GM23338 (cell line): Measurements from ENCODE around the gene GSG1L. TPM values are rescaled to one million over a fixed set of nuclear protein-coding genes. Genes with fewer than 3 reads are reported as not detected.
"Not testable (repeated sequence)": the region's sequence is repeated elsewhere in the genome, so short reads cannot be mapped to it uniquely, and the experiment has no call there.

Source experiments
- ATAC-seq: fragments of 200-7000 bp; cut with Tn5 transposase; 3 replicates; pipeline ENCODE4 v1.9.1; 2020
- DNase-seq: peaks from one replicate; pipeline ENCODE4 v3.0.0-alpha.2; 2015; ENCODE audit warnings: low spot score
- H2AFZ ChIP-seq: fragments of 200-600 bp; sonication (generic); 2 replicates; pipeline ENCODE4 v1.8.0; 2016; ENCODE audit warnings: antibody characterized with exemption, mild to moderate bottlenecking, moderate library complexity
- H3F3A ChIP-seq: fragments of 200-600 bp; sonication (generic); replicated peaks from 2 replicates; pipeline ENCODE4 v1.8.0; 2017; ENCODE audit warnings: antibody characterized with exemption, mixed run types, low read depth
- H3K27ac ChIP-seq: fragments of 200-600 bp; sonication (generic); 2 replicates; pipeline ENCODE4 v1.6.1; 2016; ENCODE audit warnings: low read depth
- H3K27me3 ChIP-seq: fragments of 200-600 bp; sonication (generic); 2 replicates; pipeline ENCODE4 v1.8.0; 2016; ENCODE audit warnings: mild to moderate bottlenecking, mixed run types, moderate library complexity; ENCODE audit not compliant: insufficient read depth
- H3K36me3 ChIP-seq: fragments of 200-600 bp; sonication (generic); 2 replicates; pipeline ENCODE4 v1.8.0; 2016; ENCODE audit warnings: mild to moderate bottlenecking; ENCODE audit not compliant: insufficient read depth
- H3K4me1 ChIP-seq: fragments of 200-600 bp; sonication (generic); 2 replicates; pipeline ENCODE4 v1.8.0; 2016; ENCODE audit warnings: mild to moderate bottlenecking, moderate library complexity; ENCODE audit not compliant: insufficient read depth
- H3K4me2 ChIP-seq: fragments of 200-600 bp; sonication (generic); 2 replicates; pipeline ENCODE4 v1.7.1; 2017; ENCODE audit warnings: mixed run types
- H3K4me3 ChIP-seq: fragments of 200-600 bp; sonication (generic); 2 replicates; pipeline ENCODE4 v1.6.1; 2016; ENCODE audit warnings: mixed run types
- H3K79me2 ChIP-seq: fragments of 200-600 bp; sonication (generic); replicated peaks from 2 replicates; pipeline ENCODE4 v1.8.0; 2017; ENCODE audit warnings: mild to moderate bottlenecking; ENCODE audit not compliant: insufficient read depth
- H3K9me2 ChIP-seq: fragments of 200-600 bp; sonication (generic); 2 replicates; pipeline ENCODE4 v1.8.0; 2017; ENCODE audit not compliant: insufficient read depth
- H4K20me1 ChIP-seq: fragments of 200-600 bp; sonication (generic); replicated peaks from 2 replicates; pipeline ENCODE4 v1.8.0; 2017; ENCODE audit warnings: mild to moderate bottlenecking; ENCODE audit not compliant: insufficient read depth
- H3K27ac Mint-ChIP-seq: 2 replicates; pipeline ENCODE4 v1.8.0; 2020; ENCODE audit warnings: inconsistent platforms, mild to moderate bottlenecking, moderate library complexity, mixed read lengths
- H3K27me3 Mint-ChIP-seq: 3 replicates; pipeline ENCODE4 v1.8.0; 2022; ENCODE audit warnings: low read depth, mild to moderate bottlenecking, moderate library complexity, mixed read lengths, inconsistent platforms; ENCODE audit not compliant: insufficient read depth, poor library complexity
- H3K36me3 Mint-ChIP-seq: 3 replicates; pipeline ENCODE4 v1.8.0; 2021; ENCODE audit warnings: low read depth, mild to moderate bottlenecking, inconsistent platforms, moderate library complexity, mixed read lengths
- H3K4me1 Mint-ChIP-seq: 3 replicates; pipeline ENCODE4 v1.8.0; 2020; ENCODE audit warnings: mild to moderate bottlenecking, inconsistent platforms, mixed read lengths
- H3K4me3 Mint-ChIP-seq: 3 replicates; pipeline ENCODE4 v1.8.0; 2021; ENCODE audit warnings: moderate library complexity, mild to moderate bottlenecking, inconsistent platforms, mixed read lengths
- H3K9me3 Mint-ChIP-seq: 3 replicates; pipeline ENCODE4 v1.8.0; 2020; ENCODE audit warnings: moderate library complexity, mild to moderate bottlenecking, inconsistent platforms, mixed read lengths
- CREB1 ChIP-seq: fragments of 250-450 bp; sonication (Bioruptor Pico); IDR thresholded peaks from 2 replicates; pipeline ENCODE4 v1.5.0; 2020; ENCODE audit warnings: low read depth, mild to moderate bottlenecking, moderate library complexity
- CTCF ChIP-seq, 2 experiments: fragments of 200-600 bp in 1 of 2; sonication (generic) in 1 of 2; conservative IDR thresholded peaks; 2 replicates each; pipeline versions ENCODE4 v1.5.1 to v1.6.1; 2016 to 2017; ENCODE audit warnings: antibody characterized with exemption in 2 of 2, low read depth in 2 of 2, mild to moderate bottlenecking in 2 of 2, moderate library complexity in 1 of 2
- ETS1 ChIP-seq: IDR thresholded peaks from 2 replicates; pipeline ENCODE4 v1.6.1; 2016; ENCODE audit warnings: antibody characterized with exemption
- EZH2 ChIP-seq: fragments of 200-600 bp; sonication (generic); IDR thresholded peaks from one replicate; pipeline ENCODE4 v1.8.0; 2017; ENCODE audit warnings: antibody characterized with exemption, mild to moderate bottlenecking, low read depth; ENCODE audit not compliant: unreplicated experiment
- EZH2phosphoT487 ChIP-seq: fragments of 200-600 bp; sonication (generic); IDR thresholded peaks from one replicate; pipeline ENCODE4 v1.8.1; 2018; ENCODE audit warnings: antibody characterized with exemption; ENCODE audit not compliant: unreplicated experiment
- JUNB ChIP-seq: IDR thresholded peaks from one replicate; pipeline ENCODE4 v1.6.1; 2016; ENCODE audit warnings: antibody characterized with exemption; ENCODE audit not compliant: unreplicated experiment
- NANOG ChIP-seq: IDR thresholded peaks from 2 replicates; pipeline ENCODE4 v1.6.1; 2016; ENCODE audit warnings: antibody characterized with exemption, borderline replicate concordance
- POLR2AphosphoS5 ChIP-seq: IDR thresholded peaks from 2 replicates; pipeline ENCODE4 v1.6.1; 2016; ENCODE audit warnings: antibody characterized with exemption, low read depth
- REST ChIP-seq: IDR thresholded peaks from one replicate; pipeline ENCODE4 v1.6.1; 2018; ENCODE audit warnings: antibody characterized with exemption; ENCODE audit not compliant: unreplicated experiment
- STAT1 ChIP-seq: IDR thresholded peaks from one replicate; pipeline ENCODE4 v1.6.1; 2016; ENCODE audit warnings: antibody characterized with exemption; ENCODE audit not compliant: unreplicated experiment
- ZNF114 ChIP-seq: fragments of 250-450 bp; sonication (Bioruptor Pico); IDR thresholded peaks from 2 replicates; pipeline ENCODE4 v1.5.0; 2020; ENCODE audit warnings: mild to moderate bottlenecking, moderate library complexity
- ZNF331 ChIP-seq: fragments of 250-450 bp; sonication (Bioruptor Pico); IDR thresholded peaks from 2 replicates; pipeline ENCODE4 v1.5.0; 2020; ENCODE audit warnings: low read depth, mild to moderate bottlenecking, moderate library complexity
- polyA plus RNA-seq: library from polyadenylated mRNA; unstranded; fragments of >200 nt; fragmentation: Nextera tagmentation; extraction: Ambion mirVana; gene quantifications from 2 replicates; pipeline ENCODE4 v1.2.1, GENCODE V29; 2016
- total RNA-seq: library from RNA; depleted of rRNA; stranded (reverse); fragments of >200 nt; shearing (Covaris generic); gene quantifications from 2 replicates; pipeline ENCODE4 v1.2.3, GENCODE V29; 2014

GSG1L gene
- total and polyA plus RNA-seq, 2 experiments from 2014 or later = 0.36 to 0.63 TPM

GRCh38 chr16:27872627-27873026 lies 190.9 kb downstream of the GSG1L start:
- not testable (repeated sequence) for H4K20me1 ChIP-seq, H3K79me2 ChIP-seq, H3K27ac ChIP-seq, H3K4me1 Mint-ChIP-seq, H2AFZ ChIP-seq, H3K4me2 ChIP-seq, H3K4me1 ChIP-seq, H3K27me3 ChIP-seq, ATAC-seq, H3K4me3 ChIP-seq, DNase-seq, H3K9me2 ChIP-seq, H3K27ac Mint-ChIP-seq, H3K36me3 ChIP-seq, H3K4me3 Mint-ChIP-seq, H3F3A ChIP-seq
- H3K27me3 Mint-ChIP-seq = peaks cover 15% of the 10 kb centered on the region
- H3K9me3 Mint-ChIP-seq = peaks cover 69% of the 10 kb centered on the region
- H3K36me3 Mint-ChIP-seq = peaks cover 20% of the 10 kb centered on the region

GRCh38 chr16:27870116-27870798 lies 193.3 kb downstream of the GSG1L start:
- no peak overlapping the region for H3K27ac ChIP-seq
- no peak overlapping the region for H3K4me3 Mint-ChIP-seq
- H3K4me1 Mint-ChIP-seq = no peaks in the 10 kb centered on the region; the same call in 2 of the 3 replicates
- DNase-seq = no peak
- no peak for ATAC-seq
- H3K27me3 Mint-ChIP-seq = peaks cover 6% of the 10 kb centered on the region
- no peaks in the 10 kb centered on the region for H3K4me1 ChIP-seq
- peaks cover 5% of the 10 kb centered on the region; the same call in 1 of the 2 replicates for H3K9me2 ChIP-seq
- H3K36me3 ChIP-seq = no peaks in the 10 kb centered on the region
- no peak overlapping the region for H2AFZ ChIP-seq
- H4K20me1 ChIP-seq = no peaks in the 10 kb centered on the region
- H3K27ac Mint-ChIP-seq = no peak overlapping the region
- peaks cover 10% of the 10 kb centered on the region; the same call in 2 of the 3 replicates for H3K36me3 Mint-ChIP-seq
- no peaks in the 10 kb centered on the region for H3K27me3 ChIP-seq
- no peaks in the 10 kb centered on the region for H3K79me2 ChIP-seq
- H3K4me3 ChIP-seq = no peak overlapping the region
- H3K4me2 ChIP-seq = no peak overlapping the region
- H3K9me3 Mint-ChIP-seq = peaks cover 49% of the 10 kb centered on the region
- no peaks in the 10 kb centered on the region for H3F3A ChIP-seq
- no peak for TF ChIP-seq REST
- no peak for TF ChIP-seq EZH2phosphoT487
- TF ChIP-seq ZNF331 (CRISPR knock-in tag) = no peak
- TF ChIP-seq POLR2AphosphoS5 = no peak
- TF ChIP-seq CREB1 (CRISPR knock-in tag) = no peak
- no peak for TF ChIP-seq ZNF114 (CRISPR knock-in tag)
- no peak for TF ChIP-seq STAT1
- no peak for TF ChIP-seq EZH2
- TF ChIP-seq CTCF (conservative IDR thresholded peaks at IDR 0.05; ENCODE audit: low read depth in 2 of 2) = no peak
- TF ChIP-seq NANOG = no peak
- TF ChIP-seq JUNB = no peak
- TF ChIP-seq ETS1 = no peak
